K562 (cell line): ENCODE results near the gene TENT4B. TPM values are rescaled to one million over a fixed set of nuclear protein-coding genes. Genes with fewer than 3 reads are reported as not detected.

Source experiments
- ATAC-seq: fragments of 200-7000 bp; cut with Tn5 transposase; 3 replicates; pipeline ENCODE4 v1.9.1; 2020; ENCODE audit warnings: moderate library complexity
- BruUV-seq: library from RNA; stranded (reverse); fragments of 400-500 nt; replicated peaks from 2 replicates; lab custom pipeline; 2021; lab: Mats Ljungman, UMichigan
- CTCF ChIA-PET: fragments of 300-600 bp; formaldehyde crosslinking; extraction: SDS; loops from one replicate; lab custom pipeline; 2021; ENCODE audit warnings: low intra/inter-chr PET ratio; lab: Yijun Ruan, JAX
- POLR2A ChIA-PET: fragments of 300-600, 350-650 bp; sonication (Branson Sonifier 250); formaldehyde crosslinking; extraction: SDS; loops from one replicate; lab custom pipeline; 2021; ENCODE audit warnings: antibody characterized with exemption, inconsistent platforms; lab: Yijun Ruan, JAX
- DNase-seq, 4 experiments: peaks; one replicate each; pipeline versions ENCODE4 v3.0.0 to v3.0.0-alpha.2; 2011 to 2018; ENCODE audit warnings: low spot score in 3 of 4, mixed read lengths in 3 of 4; ENCODE audit errors: extremely low read depth in 1 of 4
- FAIRE-seq: peaks from 2 replicates; lab custom pipeline; 2011; peaks lifted over from hg19 to GRCh38; lab: Jason Lieb, UNC
- H2AFZ ChIP-seq: 2 replicates; pipeline ENCODE4 v1.6.0; 2011; ENCODE audit warnings: low read depth, low read length, control low read depth, inconsistent platforms
- H3K27ac ChIP-seq: fragments of 200-600 bp; 3 replicates; pipeline ENCODE4 v1.8.0; 2011; ENCODE audit warnings: low read depth, mild to moderate bottlenecking, control low read depth, inconsistent platforms, low read length, moderate library complexity, mixed read lengths; ENCODE audit errors: extremely low read depth
- H3K27me3 ChIP-seq, 2 experiments: fragments of 300-600 bp in 1 of 2; 2 replicates in 1 of 2; 3 replicates in 1 of 2; pipeline versions ENCODE4 v1.6.0 to v1.8.0; 2011; ENCODE audit warnings: inconsistent platforms in 2 of 2, low read length in 2 of 2, mild to moderate bottlenecking in 1 of 2, mixed read lengths in 1 of 2, moderate library complexity in 1 of 2; ENCODE audit not compliant: control insufficient read depth in 2 of 2, insufficient read depth in 2 of 2
- H3K36me3 ChIP-seq: fragments of 300-600 bp; 3 replicates; pipeline ENCODE4 v1.8.0; 2011; ENCODE audit warnings: mild to moderate bottlenecking, low read length, inconsistent platforms; ENCODE audit not compliant: control insufficient read depth, insufficient read depth
- H3K4me1 ChIP-seq, 2 experiments: fragments of 200-600 bp in 1 of 2; replicated peaks in 1 of 2; 2 replicates in 1 of 2; 3 replicates in 1 of 2; pipeline versions ENCODE4 v1.5.1 to v1.8.0; 2011; ENCODE audit warnings: inconsistent platforms in 2 of 2, low read length in 2 of 2, mild to moderate bottlenecking in 1 of 2, mixed read lengths in 1 of 2, moderate library complexity in 1 of 2; ENCODE audit not compliant: control insufficient read depth in 2 of 2, insufficient read depth in 2 of 2
- H3K4me2 ChIP-seq: 2 replicates; pipeline ENCODE4 v1.6.1; 2011; ENCODE audit warnings: low read length, control low read depth, inconsistent platforms, mixed read lengths; ENCODE audit not compliant: insufficient read depth
- H3K4me3 ChIP-seq: fragments of 200-600 bp; sonication (generic), shearing (Covaris generic); 2 replicates; pipeline ENCODE4 v1.5.1; 2016; ENCODE audit warnings: control low read depth, inconsistent platforms
- H3K79me2 ChIP-seq: fragments of 200-600 bp; 3 replicates; pipeline ENCODE4 v1.8.0; 2011; ENCODE audit warnings: low read length, inconsistent platforms; ENCODE audit not compliant: control insufficient read depth, insufficient read depth
- H3K9ac ChIP-seq, 2 experiments: 2 replicates each; pipeline versions ENCODE4 v1.6.0 to v1.6.1; 2011; ENCODE audit warnings: low read depth in 2 of 2, low read length in 2 of 2, control low read depth in 1 of 2, inconsistent platforms in 1 of 2, mild to moderate bottlenecking in 1 of 2, mixed read lengths in 1 of 2; ENCODE audit not compliant: insufficient read depth in 1 of 2
- H3K9me1 ChIP-seq: one replicate; pipeline ENCODE4 v1.6.0; 2011; ENCODE audit warnings: inconsistent platforms, mild to moderate bottlenecking, low read length, moderate library complexity; ENCODE audit not compliant: control insufficient read depth, insufficient read depth
- H3K9me3 ChIP-seq: replicated peaks from 2 replicates; pipeline ENCODE4 v1.5.1; 2011; ENCODE audit warnings: low read depth, low read length, inconsistent platforms; ENCODE audit not compliant: control insufficient read depth, insufficient read depth
- H4K20me1 ChIP-seq: replicated peaks from 2 replicates; pipeline ENCODE4 v1.6.1; 2011; ENCODE audit warnings: low read length, inconsistent platforms, mixed read lengths; ENCODE audit not compliant: control insufficient read depth, insufficient read depth
- ASH1L ChIP-seq: fragments of 450-650 bp; IDR thresholded peaks from 2 replicates; pipeline ENCODE4 v1.6.1; 2018; ENCODE audit warnings: borderline replicate concordance, mild to moderate bottlenecking, low read depth; ENCODE audit not compliant: partially characterized antibody
- BCOR ChIP-seq: fragments of 450-650 bp; IDR thresholded peaks from 2 replicates; pipeline ENCODE4 v1.6.1; 2016
- ERF ChIP-seq: fragments of 450-650 bp; formaldehyde crosslinking; IDR thresholded peaks from 2 replicates; pipeline ENCODE4 v1.4.0; 2020; ENCODE audit warnings: mild to moderate bottlenecking, mixed read lengths
- L3MBTL2 ChIP-seq: fragments of 450-650 bp; IDR thresholded peaks from 2 replicates; pipeline ENCODE4 v1.6.1; 2016; ENCODE audit warnings: mild to moderate bottlenecking, moderate library complexity
- MBD2 ChIP-seq: sonication (generic); IDR thresholded peaks from 2 replicates; pipeline ENCODE4 v1.6.1; 2016; ENCODE audit warnings: low read depth, borderline replicate concordance
- MCM7 ChIP-seq, 2 experiments: fragments of 450-650 bp; IDR thresholded peaks; 2 replicates each; pipeline ENCODE4 v1.6.1; 2016 to 2018
- POLR2B ChIP-seq: fragments of 450-650 bp; IDR thresholded peaks from 2 replicates; pipeline ENCODE4 v1.6.1; 2018; ENCODE audit warnings: low read depth; ENCODE audit not compliant: partially characterized antibody
- SP1 ChIP-seq: sonication (generic); formaldehyde crosslinking; IDR thresholded peaks from 2 replicates; pipeline ENCODE4 v1.8.1; 2022; ENCODE audit warnings: mild to moderate bottlenecking, missing genetic modification reagents
- TCF7L2 ChIP-seq: fragments of 150-350 bp; IDR thresholded peaks from 2 replicates; pipeline ENCODE4 v1.6.1; 2016; ENCODE audit warnings: low read depth, mild to moderate bottlenecking, low read length, moderate library complexity
- ZFP30 ChIP-seq: fragments of 250-450 bp; sonication (Bioruptor Pico); IDR thresholded peaks from 2 replicates; pipeline ENCODE4 v1.8.0; 2022; ENCODE audit warnings: moderate library complexity, mild to moderate bottlenecking, inconsistent platforms, borderline replicate concordance
- ZNF224 ChIP-seq: sonication (generic); formaldehyde crosslinking; IDR thresholded peaks from 2 replicates; pipeline ENCODE4 v1.8.0; 2022; ENCODE audit warnings: mild to moderate bottlenecking, missing genetic modification reagents
- ZNF41 ChIP-seq: fragments of 250-450 bp; sonication (Bioruptor Pico); conservative IDR thresholded peaks from 2 replicates; pipeline ENCODE4 v1.4.0; 2020; ENCODE audit warnings: mild to moderate bottlenecking
- WGBS: fragments of 100-300 bp; shearing (Covaris generic); methylation state at CpG from one replicate; pipeline ENCODE4 v1.1.6; 2016; ENCODE audit warnings: low coverage, mixed read lengths; ENCODE audit not compliant: insufficient coverage; ENCODE audit errors: missing lambda C conversion rate; 5-methylcytosine and 5-hydroxymethylcytosine counted together
- in situ Hi-C: fragments of 300-500 bp; cut with MboI; formaldehyde crosslinking; loops from 4 replicates; pipeline ENCODE4 v1.15.0; 2018; ENCODE audit warnings: inconsistent platforms, mixed read lengths
- intact Hi-C: fragments of 100-400 bp; cut with micrococcal nuclease; formaldehyde crosslinking; loops from 2 replicates; pipeline ENCODE4 v1.14.2; 2022
- polyA plus RNA-seq, 8 experiments: library from polyadenylated mRNA; depleted of rRNA in 4 of 8; stranded (reverse) in 5 of 8; unstranded in 3 of 8; fragments of >200 nt; fragmentation: Nextera tagmentation in 2 of 8; fragmentation: Illumina TruSeq in 1 of 8; extraction: Ambion mirVana in 2 of 8; extraction: Trizol in 1 of 8; gene quantifications; 2 replicates each; pipeline versions ENCODE4 v1.2.1 to v1.2.3, GENCODE V29; 2011 to 2014; ENCODE audit warnings: inconsistent platforms in 1 of 8, missing spikeins in 1 of 8
- total RNA-seq, 7 experiments: library from RNA; depleted of rRNA in 6 of 7; stranded (reverse); fragments of >200 nt in 6 of 7; fragmentation: Illumina TruSeq in 2 of 7; extraction: Trizol in 2 of 7; gene quantifications; 2 replicates each; pipeline versions ENCODE4 v1.2.1 to v1.2.3, GENCODE V29; 2011 to 2021; ENCODE audit warnings: low replicate concordance in 1 of 7
- TF ChIP-seq, protein P1 (sequence below): fragments of 200-600 bp; sonication (generic); IDR thresholded peaks from one replicate; pipeline ENCODE4 v1.6.1; 2012; ENCODE audit warnings: mild to moderate bottlenecking, low read depth, low read length, inconsistent platforms

The TENT4B gene
- total and polyA plus RNA-seq, 9 of the 15 experiments (the other 6 are each of a cell fraction or from before 2014, with no cell fraction given): 5.2 to 8.4 (median 7.0) TPM

DNA sequence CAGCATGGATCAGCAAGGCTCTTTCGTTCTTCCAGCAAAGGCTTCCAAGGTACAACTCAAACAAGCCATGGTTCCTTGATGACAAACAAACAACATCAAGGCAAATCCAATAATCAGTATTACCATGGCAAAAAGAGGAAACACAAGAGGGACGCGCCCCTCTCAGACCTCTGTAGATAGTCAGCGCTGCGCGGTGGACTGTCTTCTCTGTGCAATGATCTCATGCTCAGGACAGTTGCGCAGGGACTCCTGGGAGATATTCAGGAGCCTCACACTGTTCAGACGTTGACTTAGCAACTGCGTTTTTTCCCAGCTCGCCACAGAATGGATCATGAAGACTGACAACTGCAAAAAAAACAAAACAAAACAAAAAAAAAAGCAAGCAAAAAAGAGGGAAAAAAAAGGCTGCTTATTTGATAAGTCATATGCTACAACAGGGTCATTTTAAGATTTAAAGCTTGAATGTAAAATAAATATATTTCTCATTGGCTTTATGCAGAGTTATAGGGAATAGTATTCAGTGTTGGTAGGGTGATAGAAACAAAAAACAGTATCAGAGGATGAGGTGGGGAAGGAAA, 76.1 kb downstream of the TENT4B start:
- ChIA-PET POLR2A (no interaction called here), CTCF (interaction anchor here (0.6 kb wide), 2 partner anchors 11 to 204 kb away, joined by 3 to 4 read pairs; partner anchors contain the start of gene CNEP1R1)
- peak overlapping the region; percentile 67 for H3K27ac ChIP-seq
- no peaks in the 10 kb centered on the region for H4K20me1 ChIP-seq
- peak overlapping the region; percentile 41 for H3K4me2 ChIP-seq
- no peaks in the 10 kb centered on the region for H3K9me3 ChIP-seq
- intact Hi-C loops: no loop called here
- H3K4me3 ChIP-seq: no peak overlapping the region
- no peaks in the 10 kb centered on the region for H3K27me3 ChIP-seq
- WGBS: 11% methylated on average over 8 of the region's 10 CpGs
- ATAC-seq (peak; percentile 99), FAIRE-seq (peak; percentile 89), DNase-seq (peak; percentile 31 to 83 (median 54))
- peak overlapping the region; percentile 1; the same call in 1 of the 2 replicates for H2AFZ ChIP-seq
- no peaks in the 10 kb centered on the region for H3K79me2 ChIP-seq
- no peak overlapping the region; a peak in 2 of 4 replicates for H3K9ac ChIP-seq
- in situ Hi-C loops: no loop called here
- no peaks in the 10 kb centered on the region for H3K9me1 ChIP-seq
- H3K36me3 ChIP-seq: peaks cover 36% of the 10 kb centered on the region; the same call in 2 of the 3 replicates
- peaks cover 8 to 14% of the 10 kb centered on the region in 2 experiments; a peak in 4 of 5 replicates for H3K4me1 ChIP-seq
- BruUV-seq: no TSS peak
- TF ChIP-seq BCOR: peak; percentile 14; the same call in 1 of the 2 replicates
- no peak for TF ChIP-seq ZNF224 (CRISPR knock-in tag)
- 0 out of 2 replicates have a peak, but pooled peaks have one; percentile 43 for TF ChIP-seq ERF
- TF ChIP-seq POLR2B: no peak
- TF ChIP-seq, protein P1, sequence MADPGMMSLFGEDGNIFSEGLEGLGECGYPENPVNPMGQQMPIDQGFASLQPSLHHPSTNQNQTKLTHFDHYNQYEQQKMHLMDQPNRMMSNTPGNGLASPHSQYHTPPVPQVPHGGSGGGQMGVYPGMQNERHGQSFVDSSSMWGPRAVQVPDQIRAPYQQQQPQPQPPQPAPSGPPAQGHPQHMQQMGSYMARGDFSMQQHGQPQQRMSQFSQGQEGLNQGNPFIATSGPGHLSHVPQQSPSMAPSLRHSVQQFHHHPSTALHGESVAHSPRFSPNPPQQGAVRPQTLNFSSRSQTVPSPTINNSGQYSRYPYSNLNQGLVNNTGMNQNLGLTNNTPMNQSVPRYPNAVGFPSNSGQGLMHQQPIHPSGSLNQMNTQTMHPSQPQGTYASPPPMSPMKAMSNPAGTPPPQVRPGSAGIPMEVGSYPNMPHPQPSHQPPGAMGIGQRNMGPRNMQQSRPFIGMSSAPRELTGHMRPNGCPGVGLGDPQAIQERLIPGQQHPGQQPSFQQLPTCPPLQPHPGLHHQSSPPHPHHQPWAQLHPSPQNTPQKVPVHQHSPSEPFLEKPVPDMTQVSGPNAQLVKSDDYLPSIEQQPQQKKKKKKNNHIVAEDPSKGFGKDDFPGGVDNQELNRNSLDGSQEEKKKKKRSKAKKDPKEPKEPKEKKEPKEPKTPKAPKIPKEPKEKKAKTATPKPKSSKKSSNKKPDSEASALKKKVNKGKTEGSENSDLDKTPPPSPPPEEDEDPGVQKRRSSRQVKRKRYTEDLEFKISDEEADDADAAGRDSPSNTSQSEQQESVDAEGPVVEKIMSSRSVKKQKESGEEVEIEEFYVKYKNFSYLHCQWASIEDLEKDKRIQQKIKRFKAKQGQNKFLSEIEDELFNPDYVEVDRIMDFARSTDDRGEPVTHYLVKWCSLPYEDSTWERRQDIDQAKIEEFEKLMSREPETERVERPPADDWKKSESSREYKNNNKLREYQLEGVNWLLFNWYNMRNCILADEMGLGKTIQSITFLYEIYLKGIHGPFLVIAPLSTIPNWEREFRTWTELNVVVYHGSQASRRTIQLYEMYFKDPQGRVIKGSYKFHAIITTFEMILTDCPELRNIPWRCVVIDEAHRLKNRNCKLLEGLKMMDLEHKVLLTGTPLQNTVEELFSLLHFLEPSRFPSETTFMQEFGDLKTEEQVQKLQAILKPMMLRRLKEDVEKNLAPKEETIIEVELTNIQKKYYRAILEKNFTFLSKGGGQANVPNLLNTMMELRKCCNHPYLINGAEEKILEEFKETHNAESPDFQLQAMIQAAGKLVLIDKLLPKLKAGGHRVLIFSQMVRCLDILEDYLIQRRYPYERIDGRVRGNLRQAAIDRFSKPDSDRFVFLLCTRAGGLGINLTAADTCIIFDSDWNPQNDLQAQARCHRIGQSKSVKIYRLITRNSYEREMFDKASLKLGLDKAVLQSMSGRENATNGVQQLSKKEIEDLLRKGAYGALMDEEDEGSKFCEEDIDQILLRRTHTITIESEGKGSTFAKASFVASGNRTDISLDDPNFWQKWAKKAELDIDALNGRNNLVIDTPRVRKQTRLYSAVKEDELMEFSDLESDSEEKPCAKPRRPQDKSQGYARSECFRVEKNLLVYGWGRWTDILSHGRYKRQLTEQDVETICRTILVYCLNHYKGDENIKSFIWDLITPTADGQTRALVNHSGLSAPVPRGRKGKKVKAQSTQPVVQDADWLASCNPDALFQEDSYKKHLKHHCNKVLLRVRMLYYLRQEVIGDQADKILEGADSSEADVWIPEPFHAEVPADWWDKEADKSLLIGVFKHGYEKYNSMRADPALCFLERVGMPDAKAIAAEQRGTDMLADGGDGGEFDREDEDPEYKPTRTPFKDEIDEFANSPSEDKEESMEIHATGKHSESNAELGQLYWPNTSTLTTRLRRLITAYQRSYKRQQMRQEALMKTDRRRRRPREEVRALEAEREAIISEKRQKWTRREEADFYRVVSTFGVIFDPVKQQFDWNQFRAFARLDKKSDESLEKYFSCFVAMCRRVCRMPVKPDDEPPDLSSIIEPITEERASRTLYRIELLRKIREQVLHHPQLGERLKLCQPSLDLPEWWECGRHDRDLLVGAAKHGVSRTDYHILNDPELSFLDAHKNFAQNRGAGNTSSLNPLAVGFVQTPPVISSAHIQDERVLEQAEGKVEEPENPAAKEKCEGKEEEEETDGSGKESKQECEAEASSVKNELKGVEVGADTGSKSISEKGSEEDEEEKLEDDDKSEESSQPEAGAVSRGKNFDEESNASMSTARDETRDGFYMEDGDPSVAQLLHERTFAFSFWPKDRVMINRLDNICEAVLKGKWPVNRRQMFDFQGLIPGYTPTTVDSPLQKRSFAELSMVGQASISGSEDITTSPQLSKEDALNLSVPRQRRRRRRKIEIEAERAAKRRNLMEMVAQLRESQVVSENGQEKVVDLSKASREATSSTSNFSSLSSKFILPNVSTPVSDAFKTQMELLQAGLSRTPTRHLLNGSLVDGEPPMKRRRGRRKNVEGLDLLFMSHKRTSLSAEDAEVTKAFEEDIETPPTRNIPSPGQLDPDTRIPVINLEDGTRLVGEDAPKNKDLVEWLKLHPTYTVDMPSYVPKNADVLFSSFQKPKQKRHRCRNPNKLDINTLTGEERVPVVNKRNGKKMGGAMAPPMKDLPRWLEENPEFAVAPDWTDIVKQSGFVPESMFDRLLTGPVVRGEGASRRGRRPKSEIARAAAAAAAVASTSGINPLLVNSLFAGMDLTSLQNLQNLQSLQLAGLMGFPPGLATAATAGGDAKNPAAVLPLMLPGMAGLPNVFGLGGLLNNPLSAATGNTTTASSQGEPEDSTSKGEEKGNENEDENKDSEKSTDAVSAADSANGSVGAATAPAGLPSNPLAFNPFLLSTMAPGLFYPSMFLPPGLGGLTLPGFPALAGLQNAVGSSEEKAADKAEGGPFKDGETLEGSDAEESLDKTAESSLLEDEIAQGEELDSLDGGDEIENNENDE: no peak
- TF ChIP-seq MCM7 (IDR thresholded peaks at IDR 0.05): no peak
- TF ChIP-seq ZFP30 (CRISPR knock-in tag): no peak
- peak; percentile 36 for TF ChIP-seq ASH1L
- TF ChIP-seq MBD2: no peak
- no peak for TF ChIP-seq TCF7L2
- TF ChIP-seq SP1 (CRISPR knock-in tag): no peak
- no peak for TF ChIP-seq L3MBTL2
- TF ChIP-seq ZNF41 (CRISPR knock-in tag): no peak
